CMK (cell line): ENCODE measurements around the gene SLC35A3.

Experiments used
- DNase-seq: peaks from one replicate; pipeline ENCODE4 v3.0.0-alpha.2; 2010; ENCODE audit warnings: low read depth

SLC35A3 gene

GRCh38 chr1:100077531-100077930, 107.7 kb downstream of the SLC35A3 start:
- DNase-seq: no peak

DNA sequence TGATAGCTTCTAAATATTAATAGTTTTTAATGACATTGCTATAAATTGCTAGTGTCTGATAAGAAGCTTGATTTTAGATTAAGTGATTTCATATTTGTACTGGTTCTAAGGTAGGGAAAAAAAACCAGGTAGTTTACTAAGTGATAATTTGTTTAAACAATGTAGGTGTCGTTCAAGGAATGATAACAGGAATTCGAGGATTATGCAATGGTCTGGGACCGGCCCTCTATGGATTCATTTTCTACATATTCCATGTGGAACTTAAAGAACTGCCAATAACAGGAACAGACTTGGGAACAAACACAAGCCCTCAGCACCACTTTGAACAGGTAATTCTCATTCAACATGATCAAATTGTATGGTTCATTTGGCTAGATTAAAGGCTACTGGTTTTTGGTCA, 110.5 kb downstream of the SLC35A3 start:
- DNase-seq: no peak
